HG03342 (cell line): ENCODE results near the gene SKAP2.
"Not testable (repeated sequence)": the region's sequence is repeated elsewhere in the genome, so short reads cannot be mapped to it uniquely, and the experiment has no call there.

ENCODE experiments used
- ATAC-seq: cut with Tn5 transposase; IDR thresholded peaks from one replicate; pipeline ENCODE4 v1.9.1; 2021; ENCODE audit warnings: mild to moderate bottlenecking, moderate library complexity; ENCODE audit not compliant: unreplicated experiment

Gene SKAP2

DNA sequence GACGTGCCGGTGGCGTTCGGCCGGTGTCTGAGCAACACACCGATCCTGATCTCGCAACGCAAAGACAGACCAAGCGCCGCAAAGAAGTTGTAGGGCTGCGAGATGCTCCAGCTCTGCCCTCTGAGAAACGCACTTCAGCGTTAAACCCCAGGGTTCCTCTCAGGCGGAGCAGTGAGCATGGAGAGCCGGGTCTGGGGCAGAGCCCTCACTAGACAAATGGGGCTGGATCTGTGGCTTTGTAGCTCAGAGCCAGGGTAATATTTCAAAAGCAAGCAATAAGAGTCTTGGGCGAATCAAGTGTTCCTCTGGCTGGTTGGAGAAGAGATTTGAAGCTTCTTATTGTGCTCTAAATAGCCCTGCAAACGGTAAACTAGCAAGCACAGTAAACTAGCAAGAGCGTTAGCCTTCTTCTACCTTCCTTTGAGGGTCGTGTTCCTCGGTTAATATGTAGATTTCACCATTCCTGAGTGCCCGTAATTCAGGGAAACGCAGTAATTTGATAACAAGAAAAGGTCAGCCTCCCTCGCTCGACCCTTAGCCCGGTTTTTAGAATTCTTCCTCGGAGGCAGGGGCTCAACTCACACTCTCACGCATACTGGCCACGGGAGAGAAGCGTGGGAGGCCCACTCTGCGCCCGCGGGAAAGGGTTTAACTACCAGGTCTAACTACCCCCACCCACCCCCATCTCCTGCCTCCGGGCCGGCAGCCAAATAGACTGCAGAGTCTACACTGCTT lies 6.7 kb downstream of the SKAP2 start:
- ATAC-seq: no peak

- no peak for ATAC-seq
These were observed 7.3 kb downstream of the SKAP2 start for GRCh38 chr7:26857170-26857505.

DNA sequence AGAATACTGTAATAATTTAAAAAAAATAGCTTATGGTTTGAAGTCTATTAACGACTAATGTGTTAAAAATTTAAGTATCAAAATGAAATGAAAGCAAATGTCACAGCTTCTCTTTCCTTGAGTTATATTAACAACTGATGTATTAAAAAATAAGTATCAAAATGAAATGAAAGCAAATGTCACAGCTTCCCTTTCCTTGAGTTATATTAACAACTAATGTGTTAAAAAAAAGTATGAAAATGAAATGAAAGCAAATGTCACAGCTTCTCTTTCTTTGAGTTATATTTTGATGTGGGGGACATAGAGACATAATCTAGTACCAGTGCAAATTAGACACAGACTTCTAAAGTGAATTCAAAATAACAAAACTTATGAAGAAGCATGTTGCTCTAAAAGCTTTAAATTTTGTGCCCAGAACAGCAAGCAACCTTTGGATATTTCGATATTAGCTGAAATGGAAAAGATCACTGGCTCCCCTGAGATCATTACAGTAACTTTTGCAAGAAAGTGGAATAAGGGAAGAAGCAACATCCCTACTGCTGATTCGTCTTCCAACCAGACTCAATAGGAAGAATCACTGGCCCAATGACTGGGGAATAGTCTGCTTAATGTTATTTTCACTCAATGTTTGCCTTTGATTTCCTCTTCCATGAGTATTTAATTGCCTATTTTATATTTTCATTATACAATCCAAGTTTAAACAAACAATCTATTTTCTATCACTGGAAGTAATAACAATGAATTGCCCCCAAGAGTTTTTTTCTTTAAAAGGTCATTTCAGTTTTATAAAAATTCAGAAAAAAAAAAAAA lies 8.0 kb downstream of the SKAP2 start:
- no peak for ATAC-seq

- no peak for ATAC-seq
These were observed 9.2 kb downstream of the SKAP2 start for GRCh38 chr7:26854876-26855855.

- ATAC-seq: no peak
These were observed 10.5 kb downstream of the SKAP2 start for GRCh38 chr7:26853788-26854393.

GRCh38 chr7:26850193-26850651 lies 14.2 kb downstream of the SKAP2 start:
- ATAC-seq: no peak

- ATAC-seq: no peak
These were observed 20.7 kb downstream of the SKAP2 start for GRCh38 chr7:26843705-26844104.

DNA sequence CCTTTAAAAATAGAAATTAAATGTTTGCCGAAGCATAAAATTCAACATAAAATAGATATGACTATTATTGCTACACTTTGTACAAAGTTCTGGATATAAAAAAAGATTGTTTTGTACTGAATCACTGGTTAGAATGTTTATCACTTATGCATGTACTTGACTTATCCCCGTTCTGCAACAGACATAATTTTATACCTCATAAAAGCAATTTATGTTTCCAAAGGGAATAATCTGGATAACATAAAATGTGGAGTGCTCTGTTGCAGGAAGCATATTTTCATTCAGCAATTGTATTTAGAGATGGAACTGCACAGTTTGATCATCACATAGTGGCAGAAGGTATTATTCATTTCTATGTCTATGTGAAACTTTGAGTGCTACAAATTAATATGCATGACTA lies 21.5 kb downstream of the SKAP2 start:
- ATAC-seq: no peak

GRCh38 chr7:26841003-26841739 lies 23.2 kb downstream of the SKAP2 start:
- no peak for ATAC-seq

DNA sequence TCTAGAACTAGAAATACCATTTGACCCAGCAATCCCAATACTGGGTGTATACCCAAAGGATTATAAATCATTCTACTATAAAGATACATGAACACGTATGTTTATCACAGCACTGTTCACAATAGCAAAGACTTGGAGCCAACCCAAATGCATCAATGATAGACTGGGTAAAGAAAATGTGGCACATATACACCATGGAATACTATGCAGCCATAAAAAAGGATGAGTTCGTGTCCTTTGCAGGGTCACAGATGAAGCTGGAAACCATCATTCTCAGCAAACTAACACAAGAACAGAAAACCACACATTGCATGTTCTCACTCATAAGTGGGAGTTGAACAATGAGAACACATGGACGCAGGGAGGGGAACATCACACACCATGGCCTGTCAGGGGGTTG lies 27.6 kb downstream of the SKAP2 start:
- ATAC-seq: not testable (repeated sequence)

DNA sequence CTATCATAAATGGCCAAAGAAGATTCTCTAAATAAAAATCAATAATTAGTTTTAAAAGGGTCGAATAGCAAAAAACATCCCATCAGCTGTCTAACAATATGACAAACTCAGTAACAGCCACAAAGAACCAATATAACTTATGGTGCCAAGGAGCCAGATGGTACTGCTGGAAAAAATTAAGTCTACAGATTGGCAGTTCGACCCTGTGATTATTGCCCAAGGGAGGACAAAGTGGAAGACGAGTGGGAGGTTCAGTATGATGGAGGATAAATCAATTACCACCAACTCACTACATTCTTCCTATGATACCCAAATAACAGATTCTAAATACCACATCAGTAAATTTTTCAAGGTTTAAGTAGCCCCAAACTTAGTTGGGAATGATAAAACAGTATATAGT lies 49.0 kb downstream of the SKAP2 start:
- ATAC-seq: no peak

DNA sequence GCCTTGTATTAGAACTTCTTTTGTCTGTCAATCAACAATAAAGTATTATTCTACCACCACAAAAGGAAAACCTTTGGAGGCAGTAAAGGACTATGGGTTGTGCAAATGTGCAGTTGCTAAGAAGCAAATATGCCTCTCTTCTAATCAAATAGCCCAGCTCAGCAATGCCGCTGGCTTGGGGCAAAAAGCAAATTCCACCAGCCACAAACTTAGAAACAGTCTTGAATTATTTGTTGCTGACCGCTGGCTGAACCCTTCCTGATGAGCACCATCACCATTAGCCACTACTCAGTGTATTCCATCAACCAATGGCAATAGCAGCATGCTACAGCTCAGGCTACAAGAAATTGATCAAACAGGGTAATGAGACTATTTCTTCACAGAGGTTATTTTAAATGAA lies 51.0 kb downstream of the SKAP2 start:
- no peak for ATAC-seq

- no peak for ATAC-seq
These were observed 69.8 kb downstream of the SKAP2 start for GRCh38 chr7:26794541-26794940.

DNA sequence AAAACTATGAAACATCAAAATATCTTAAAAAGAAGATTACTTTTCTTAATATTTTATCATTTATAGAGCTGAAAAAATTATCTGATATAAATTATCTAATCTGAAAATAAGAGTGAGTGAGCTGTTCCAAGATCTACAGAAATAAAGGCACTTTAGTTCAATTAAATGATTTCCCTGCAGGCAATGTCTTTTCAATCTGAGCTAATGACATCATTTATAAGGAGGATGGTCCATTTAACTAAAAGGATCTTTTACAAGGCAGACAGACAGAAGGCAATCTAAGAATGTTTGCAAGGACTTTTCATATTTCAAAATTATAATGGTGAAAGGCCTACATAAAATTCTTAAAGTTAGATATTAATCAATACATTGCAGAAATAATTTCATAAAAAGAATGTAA lies 71.8 kb downstream of the SKAP2 start:
- no peak for ATAC-seq

GRCh38 chr7:26792006-26792405 lies 72.4 kb downstream of the SKAP2 start:
- ATAC-seq: no peak

DNA sequence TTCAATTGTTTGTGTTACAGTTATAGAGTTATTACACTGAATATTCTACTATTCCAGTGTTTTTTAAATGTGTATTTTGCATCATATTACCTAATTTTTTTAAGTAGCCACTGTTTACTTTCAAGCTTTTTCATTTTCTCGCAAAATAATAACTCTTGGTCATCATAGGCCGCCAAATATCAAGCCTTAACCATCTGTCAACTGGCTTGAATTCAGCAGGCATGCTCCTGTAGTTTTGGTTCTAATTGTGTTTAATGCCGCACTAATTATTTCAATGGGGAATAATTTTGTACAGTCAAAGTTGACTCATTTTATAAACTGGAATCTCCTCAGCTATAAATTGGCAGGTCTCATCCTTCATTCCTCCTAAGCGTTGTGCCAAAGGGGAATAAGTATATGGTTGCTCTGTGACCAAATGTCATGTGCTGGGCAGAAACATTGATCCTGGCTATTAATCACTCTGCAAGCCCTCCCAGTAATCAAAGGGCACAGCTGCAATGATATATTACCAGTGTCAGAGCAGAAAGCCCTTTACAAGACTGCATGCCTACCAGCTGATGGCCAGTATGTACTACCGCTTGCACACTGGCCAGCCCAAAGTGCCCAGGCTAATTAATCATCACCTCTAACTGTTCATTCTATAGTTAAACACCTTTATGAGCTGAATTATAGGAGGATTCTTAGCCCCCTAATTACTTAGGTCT lies 74.8 kb downstream of the SKAP2 start:
- ATAC-seq: no peak

GRCh38 chr7:26787701-26788100 lies 76.7 kb downstream of the SKAP2 start:
- ATAC-seq: no peak

GRCh38 chr7:26784118-26784517 lies 80.3 kb downstream of the SKAP2 start:
- no peak for ATAC-seq

DNA sequence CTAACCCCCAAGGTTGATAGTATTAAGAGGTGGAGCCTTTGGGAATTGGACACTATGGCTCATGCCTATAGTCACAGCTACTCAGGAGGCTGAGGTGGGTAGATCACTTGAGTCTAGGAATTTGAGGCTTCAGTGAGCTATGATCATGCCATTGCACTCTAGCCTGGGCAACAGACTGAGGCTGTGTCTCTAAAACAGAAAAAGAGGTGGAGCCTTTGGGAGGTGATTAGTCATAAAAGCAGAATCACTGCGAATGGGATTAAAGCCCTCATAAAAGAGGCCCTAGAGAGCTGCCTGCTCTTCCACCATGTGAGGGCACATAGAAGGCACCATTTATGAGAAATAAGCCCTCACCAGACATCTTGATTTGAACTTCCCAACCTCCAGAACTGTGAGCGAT lies 81.9 kb downstream of the SKAP2 start:
- ATAC-seq: no peak
